ENCODE results near the gene BET1. TPM values are rescaled to one million over a fixed set of nuclear protein-coding genes. Genes with fewer than 3 reads are reported as not detected.
A peak's percentile ranks its signal among the peaks of the same experiment; 100 is the strongest.

The BET1 gene
- total RNA-seq, 1 donor from 2014 or later = 21.9 TPM

- Histone ChIP-seq H3K27ac (no peak overlapping the region), H3K36me3 (no peaks in the 10 kb centered on the region), H3K9me3 (no peaks in the 10 kb centered on the region), H3K4me3 (no peak overlapping the region), H3K27me3 (ENCODE audit: low read depth) (no peaks in the 10 kb centered on the region), H3K4me1 (no peaks in the 10 kb centered on the region)
- ATAC-seq (no peak), DNase-seq (no peak)
- intact Hi-C loops (cut with DNase I) = no loop called here
- no peak for TF ChIP-seq CTCF (IDR thresholded peaks at IDR 0.05)
Measured at GRCh38 chr7:93984024-93984423, 20.1 kb downstream of the BET1 start.

DNA sequence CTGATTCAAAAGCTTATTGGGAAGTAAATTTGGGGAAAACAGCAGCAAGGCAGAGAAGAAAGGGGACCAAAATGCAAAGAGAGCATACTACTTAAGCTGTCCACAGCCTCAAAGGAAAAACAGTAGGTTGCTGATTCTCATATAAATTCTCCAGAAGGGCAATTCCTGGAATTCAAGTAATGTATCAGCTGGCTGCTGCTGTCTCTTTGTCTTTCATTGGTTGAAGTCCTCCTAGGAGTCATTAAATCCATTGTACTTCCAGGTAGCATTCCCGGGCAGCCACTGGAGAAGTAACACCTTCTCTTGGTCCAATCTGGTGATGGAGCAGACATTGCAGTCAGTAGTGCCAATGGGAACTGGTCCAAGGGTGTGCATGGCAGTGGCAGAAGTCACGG, 22.7 kb downstream of the BET1 start:
- intact Hi-C loops (cut with DNase I) = no loop called here
- TF ChIP-seq CTCF (IDR thresholded peaks at IDR 0.05) = no peak

DNA sequence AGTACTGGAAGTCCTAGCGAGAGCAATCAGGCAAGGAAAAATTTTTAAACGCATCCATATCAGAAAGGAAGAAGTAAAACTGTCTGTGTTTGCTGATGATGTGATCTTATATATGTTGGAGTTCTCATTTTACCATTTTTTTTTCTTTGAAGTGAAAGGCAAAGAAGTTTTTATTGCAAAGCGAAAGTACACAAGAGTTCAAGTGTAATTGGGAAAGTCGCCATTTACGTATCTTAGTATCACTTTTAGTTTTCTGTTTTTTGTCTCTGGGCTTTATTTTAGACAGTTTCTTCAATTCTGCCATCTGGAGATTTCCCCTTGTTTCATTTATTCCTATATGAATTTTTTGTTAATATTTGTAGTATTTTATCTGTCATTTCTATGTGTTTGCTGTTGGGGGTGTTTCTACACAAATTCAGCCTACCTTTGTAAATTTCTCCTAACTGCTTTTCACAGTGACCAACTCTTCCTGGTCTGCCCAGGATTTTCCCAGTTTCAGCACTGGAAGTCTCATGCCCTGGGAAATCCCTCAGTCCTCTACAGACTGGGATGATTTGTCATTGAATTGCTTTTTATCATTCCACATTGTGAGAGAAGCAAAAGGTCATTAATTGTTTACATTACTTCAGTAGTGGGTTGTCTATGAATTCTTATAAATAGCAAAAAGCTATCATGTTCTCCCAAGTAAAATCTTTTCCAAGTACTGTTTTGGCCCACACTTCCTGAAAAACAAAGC, 23.2 kb downstream of the BET1 start:
- intact Hi-C loops (cut with DNase I) = no loop called here
- no peak for TF ChIP-seq CTCF (IDR thresholded peaks at IDR 0.05)
- Histone ChIP-seq H3K36me3 (no peaks in the 10 kb centered on the region), H3K4me3 (no peak overlapping the region), H3K27ac (peak overlapping the region; percentile 19), H3K4me1 (no peaks in the 10 kb centered on the region), H3K27me3 (ENCODE audit: low read depth) (no peaks in the 10 kb centered on the region), H3K9me3 (no peaks in the 10 kb centered on the region)
- ATAC-seq (no peak), DNase-seq (no peak)

More for the DNA sequence above, 22.7 kb downstream of the BET1 start:
- Histone ChIP-seq H3K27me3 (ENCODE audit: low read depth) (no peaks in the 10 kb centered on the region), H3K4me1 (no peaks in the 10 kb centered on the region), H3K4me3 (no peak overlapping the region), H3K36me3 (no peaks in the 10 kb centered on the region), H3K9me3 (no peaks in the 10 kb centered on the region), H3K27ac (no peak overlapping the region)
- DNase-seq (no peak), ATAC-seq (no peak)

GRCh38 chr7:93977211-93977950, 26.8 kb downstream of the BET1 start:
- Histone ChIP-seq H3K27me3 (ENCODE audit: low read depth) (no peaks in the 10 kb centered on the region), H3K4me3 (no peak overlapping the region), H3K27ac (no peak overlapping the region), H3K9me3 (no peaks in the 10 kb centered on the region), H3K4me1 (no peaks in the 10 kb centered on the region), H3K36me3 (no peaks in the 10 kb centered on the region)
- no peak for ATAC-seq
- intact Hi-C loops (cut with DNase I) = no loop called here
- no peak for DNase-seq
- no peak for TF ChIP-seq CTCF (IDR thresholded peaks at IDR 0.05)

DNA sequence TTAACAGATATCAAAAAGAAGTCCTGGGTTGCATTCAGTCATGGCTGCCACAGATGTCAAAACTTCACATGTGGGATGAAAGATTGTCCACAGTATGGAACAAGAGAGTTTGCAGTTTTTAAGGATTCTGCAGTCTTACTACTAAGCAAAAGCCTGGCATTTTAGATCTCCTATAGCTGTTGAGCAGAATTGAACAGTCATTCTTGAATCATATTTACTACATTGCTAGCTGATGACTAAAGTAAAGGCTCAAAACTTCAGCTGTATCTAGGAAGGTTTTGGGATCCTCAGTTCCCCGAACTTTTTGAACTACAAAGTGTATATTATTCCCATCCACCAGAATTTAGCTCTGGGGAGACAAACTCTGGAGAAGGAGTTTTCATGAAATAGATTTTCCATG, 31.0 kb downstream of the BET1 start:
- Histone ChIP-seq H3K4me3 (no peak overlapping the region), H3K4me1 (no peaks in the 10 kb centered on the region), H3K36me3 (no peaks in the 10 kb centered on the region), H3K27ac (no peak overlapping the region), H3K9me3 (no peaks in the 10 kb centered on the region), H3K27me3 (ENCODE audit: low read depth) (no peaks in the 10 kb centered on the region)
- ATAC-seq (no peak), DNase-seq (no peak)
- TF ChIP-seq CTCF (IDR thresholded peaks at IDR 0.05) = no peak
- intact Hi-C loops (cut with DNase I) = no loop called here
